Adrenal gland (tissue), 5 donors: ENCODE measurements around the gene TMEM50A.
"Not testable (repeated sequence)": the region's sequence is repeated elsewhere in the genome, so short reads cannot be mapped to it uniquely, and the experiment has no call there.

Source experiments
- CTCF ChIP-seq, 6 experiments: fragments of 450-650 bp in 4 of 6; fragments of 200-600 bp in 2 of 6; sonication (generic) in 1 of 6; IDR thresholded peaks; 1 replicate in 5 of 6; 2 replicates in 1 of 6; pipeline versions ENCODE4 v1.5.1 to v1.8.0; 2016 to 2021; ENCODE audit warnings: antibody characterized with exemption in 6 of 6, mild to moderate bottlenecking in 2 of 6, moderate library complexity in 1 of 6
- POLR2A ChIP-seq, 2 donors: fragments of 450-650 bp; IDR thresholded peaks; one replicate each; pipeline ENCODE4 v1.6.1; 2017; ENCODE audit warnings: antibody characterized with exemption in 2 of 2, mild to moderate bottlenecking in 2 of 2, moderate library complexity in 1 of 2
- donor health status: DM: no; HTN: no; CAD: no.

DNA sequence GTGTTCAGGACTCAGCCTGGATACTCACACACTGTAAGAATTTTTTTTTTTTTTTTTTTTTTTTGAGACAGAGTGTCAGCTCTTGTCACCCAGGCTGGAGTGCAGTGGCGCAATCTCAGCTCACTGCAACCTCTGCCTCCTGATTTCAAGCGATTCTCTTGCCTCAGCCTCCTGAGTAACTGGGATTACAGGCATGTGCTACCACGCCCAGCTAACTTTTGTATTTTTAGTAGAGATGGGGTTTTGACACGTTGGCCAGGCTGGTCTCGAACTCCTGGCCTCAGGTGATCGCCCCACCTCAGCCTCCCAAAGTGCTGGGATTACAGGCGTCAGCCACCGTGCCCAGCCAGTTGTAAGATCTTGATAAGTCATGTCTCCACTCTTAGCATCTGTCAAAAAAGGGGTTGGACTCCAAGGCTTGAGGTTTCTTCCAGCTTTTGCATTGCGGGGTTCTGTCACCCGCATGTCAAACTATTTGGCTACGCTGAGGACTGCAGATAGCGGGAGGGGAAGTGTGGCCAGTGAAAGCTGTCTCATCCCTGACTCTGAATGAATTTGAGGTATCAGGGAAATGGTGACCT lies 31.6 kb downstream of the TMEM50A start:
- TF ChIP-seq CTCF, POLR2A (IDR thresholded peaks at IDR 0.05): not testable (repeated sequence)
